Hematopoietic multipotent progenitor cell treated with erythropoietin and hydrocortisone succinate and interleukin-3 and kit ligand, for 15 days (in vitro differentiated cells): ENCODE measurements around the gene PDE4DIP.
"Not testable (repeated sequence)": the region's sequence is repeated elsewhere in the genome, so short reads cannot be mapped to it uniquely, and the experiment has no call there.

Experiments used
- DNase-seq: peaks from one replicate; pipeline ENCODE4 v3.0.0-alpha.2; 2015; ENCODE audit warnings: low spot score

The PDE4DIP gene

GRCh38 chr1:148921047-148921446 lies 76.8 kb downstream of the PDE4DIP start:
- DNase-seq, result not testable (repeated sequence)

GRCh38 chr1:148923798-148924197 lies 79.6 kb downstream of the PDE4DIP start:
- DNase-seq, result not testable (repeated sequence)

GRCh38 chr1:148927645-148928044 lies 83.4 kb downstream of the PDE4DIP start:
- not testable (repeated sequence) for DNase-seq

GRCh38 chr1:148929253-148929652 lies 85.0 kb downstream of the PDE4DIP start:
- not testable (repeated sequence) for DNase-seq

GRCh38 chr1:148935381-148936002 lies 91.3 kb downstream of the PDE4DIP start:
- DNase-seq, result not testable (repeated sequence)

- DNase-seq, result not testable (repeated sequence)
Observed at GRCh38 chr1:148942906-148943305, 98.7 kb downstream of the PDE4DIP start.

- DNase-seq, result not testable (repeated sequence)
Observed at GRCh38 chr1:148945130-148945529, 100.9 kb downstream of the PDE4DIP start.

GRCh38 chr1:148948768-148949167 lies 104.5 kb downstream of the PDE4DIP start:
- DNase-seq, result not testable (repeated sequence)

GRCh38 chr1:148951336-148952227 lies 107.4 kb downstream of the PDE4DIP start:
- DNase-seq, result not testable (repeated sequence)

GRCh38 chr1:148952253-148952937 lies 108.2 kb downstream of the PDE4DIP start:
- DNase-seq, result not testable (repeated sequence)

- not testable (repeated sequence) for DNase-seq
Observed at GRCh38 chr1:148952938-148953616, 108.8 kb downstream of the PDE4DIP start.

GRCh38 chr1:148953730-148954129 lies 109.5 kb downstream of the PDE4DIP start:
- DNase-seq, result not testable (repeated sequence)

GRCh38 chr1:148958343-148958742 lies 114.1 kb downstream of the PDE4DIP start:
- not testable (repeated sequence) for DNase-seq

GRCh38 chr1:148960212-148961000 lies 116.2 kb downstream of the PDE4DIP start:
- not testable (repeated sequence) for DNase-seq

- DNase-seq, result not testable (repeated sequence)
Observed at GRCh38 chr1:148962127-148962857, 118.1 kb downstream of the PDE4DIP start.

- DNase-seq, result not testable (repeated sequence)
Observed at GRCh38 chr1:148966084-148966483, 121.9 kb downstream of the PDE4DIP start.

- DNase-seq, result not testable (repeated sequence)
Observed at GRCh38 chr1:148967580-148967979, 123.4 kb downstream of the PDE4DIP start.

GRCh38 chr1:148968682-148969081 lies 124.5 kb downstream of the PDE4DIP start:
- not testable (repeated sequence) for DNase-seq

GRCh38 chr1:148969126-148969525 lies 124.9 kb downstream of the PDE4DIP start:
- DNase-seq, result not testable (repeated sequence)

- DNase-seq, result not testable (repeated sequence)
Observed at GRCh38 chr1:148975453-148975852, 131.2 kb downstream of the PDE4DIP start.
